Naive thymus-derived CD8-positive, alpha-beta T cell (primary cell): ENCODE results near the gene KDM8. TPM values are rescaled to one million over a fixed set of nuclear protein-coding genes. Genes with fewer than 3 reads are reported as not detected.

Experiments
- ATAC-seq, 2 donors: fragments of 150-1000 bp; cut with Tn5 transposase in 1 of 2; sonication (Bioruptor Pico), chemical (Tn5 transposase) in 1 of 2; 1 replicate in 1 of 2; 2 replicates in 1 of 2; pipeline ENCODE4 v1.10.0; 2021; ENCODE audit warnings: mild to moderate bottlenecking in 2 of 2, moderate library complexity in 2 of 2
- POLR2A ChIA-PET: fragments of 350-600 bp; sonication (Branson Sonifier 250); formaldehyde crosslinking; loops from one replicate; lab custom pipeline; 2021; ENCODE audit warnings: antibody characterized with exemption; lab: Charles Lee
- DNase-seq, 10 donors: peaks; one replicate each; pipeline versions ENCODE4 v3.0.0 to v3.0.0-alpha.2; 2020 to 2022
- H3K27ac Mint-ChIP-seq, 10 donors: one replicate each; pipeline ENCODE4 v1.8.0; 2020 to 2022; ENCODE audit warnings: mild to moderate bottlenecking in 10 of 10, mixed read lengths in 10 of 10, moderate library complexity in 4 of 10, inconsistent platforms in 1 of 10
- H3K27me3 Mint-ChIP-seq, 5 donors: one replicate each; pipeline ENCODE4 v1.8.0; 2021 to 2022; ENCODE audit warnings: mixed read lengths in 5 of 5
- H3K36me3 Mint-ChIP-seq, 3 donors: one replicate each; pipeline ENCODE4 v1.8.0; 2020 to 2022; ENCODE audit warnings: mixed read lengths in 3 of 3, mild to moderate bottlenecking in 2 of 3, inconsistent platforms in 1 of 3
- H3K4me1 Mint-ChIP-seq, 4 donors: one replicate each; pipeline ENCODE4 v1.8.0; 2021 to 2022; ENCODE audit warnings: mixed read lengths in 4 of 4
- H3K4me3 Mint-ChIP-seq, 10 donors: one replicate each; pipeline ENCODE4 v1.8.0; 2020 to 2022; ENCODE audit warnings: mild to moderate bottlenecking in 10 of 10, mixed read lengths in 10 of 10, moderate library complexity in 6 of 10, inconsistent platforms in 1 of 10
- H3K9me3 Mint-ChIP-seq, 9 donors: one replicate each; pipeline ENCODE4 v1.8.0; 2020 to 2022; ENCODE audit warnings: mixed read lengths in 9 of 9, mild to moderate bottlenecking in 3 of 9, inconsistent platforms in 1 of 9, moderate library complexity in 1 of 9
- polyA plus RNA-seq, 3 donors: library from polyadenylated mRNA; unstranded; fragments of 300-500 nt; fragmentation: Illumina TruSeq; gene quantifications; one replicate each; pipeline ENCODE4 v1.2.3, GENCODE V29; 2021
- total RNA-seq, 8 experiments: library from RNA in 2 of 8; stranded (reverse) in 2 of 8; gene quantifications; one replicate each; pipeline ENCODE4 v1.2.3 and lab custom pipeline; 2021 to 2026

Gene KDM8
- total and polyA plus RNA-seq, 5 experiments from 2014 or later, result 3.8 to 35.0 (median 6.2) TPM

DNA sequence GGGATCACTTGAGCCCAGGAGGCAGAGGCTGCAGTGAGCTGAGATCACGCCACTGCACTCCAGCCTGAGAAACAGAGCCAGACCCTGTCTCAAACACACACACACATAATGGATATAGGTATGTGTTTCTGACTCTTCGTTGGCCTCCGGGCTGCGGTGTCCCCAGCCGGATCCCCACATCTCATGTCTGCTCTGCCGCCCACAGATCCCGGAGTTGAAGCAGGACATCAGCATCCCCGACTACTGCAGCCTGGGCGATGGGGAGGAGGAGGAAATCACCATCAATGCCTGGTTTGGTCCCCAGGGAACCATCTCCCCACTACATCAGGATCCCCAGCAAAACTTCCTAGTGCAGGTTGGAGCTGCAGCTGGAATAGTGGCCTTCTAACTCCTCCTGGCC, 15.4 kb downstream of the KDM8 start:
- Mint-ChIP-seq H3K4me3 (no peak overlapping the region), H3K9me3 (no peaks in the 10 kb centered on the region), H3K36me3 (peaks cover 8 to 37% (median 18%) of the 10 kb centered on the region in 3 donors), H3K27me3 (no peaks in the 10 kb centered on the region), H3K27ac (peak overlapping the region in 3 of 10 donors; percentile 31 to 80 (median 40)), H3K4me1 (peaks cover 2 to 5% (median 3%) of the 10 kb centered on the region in 4 donors)
- DNase-seq, result no peak
- ATAC-seq, result no peak
- POLR2A ChIA-PET, result interaction anchor here (1.7 kb wide), 1 partner anchor 15 kb away, joined by 6 read pairs; the partner anchor contains the start of gene KDM8

DNA sequence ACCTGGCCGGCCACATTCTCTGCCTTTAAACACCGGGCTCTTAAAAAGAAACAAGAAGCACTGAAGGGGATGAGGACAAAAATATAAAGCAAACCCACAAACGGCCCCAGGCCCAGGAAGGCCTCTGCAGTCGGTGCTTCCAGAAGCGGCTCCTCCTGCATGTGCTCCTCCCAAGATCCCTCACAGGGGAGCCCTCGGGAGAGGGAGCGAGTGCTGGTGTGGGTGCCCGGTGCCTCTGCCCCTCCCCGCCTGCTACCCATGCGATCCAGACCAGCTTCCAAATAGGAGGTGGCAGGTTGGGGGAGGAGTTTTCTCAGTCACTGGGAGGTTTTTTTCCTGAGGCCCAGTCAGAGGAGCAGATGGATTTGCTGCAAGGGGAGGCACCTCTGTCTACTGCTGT, 15.8 kb downstream of the KDM8 start:
- peaks cover 3 to 5% (median 4%) of the 10 kb centered on the region in 4 donors for H3K4me1 Mint-ChIP-seq
- H3K9me3 Mint-ChIP-seq, result no peaks in the 10 kb centered on the region
- H3K4me3 Mint-ChIP-seq, result no peak overlapping the region
- ATAC-seq (no peak), DNase-seq (no peak)
- POLR2A ChIA-PET, result interaction anchor here (1.7 kb wide), 1 partner anchor 16 kb away, joined by 6 read pairs; the partner anchor contains the start of gene KDM8
- no peaks in the 10 kb centered on the region for H3K27me3 Mint-ChIP-seq
- H3K27ac Mint-ChIP-seq, result peak overlapping the region in 4 of 10 donors; percentile 31 to 80 (median 46)
- H3K36me3 Mint-ChIP-seq, result peaks cover 4 to 37% (median 18%) of the 10 kb centered on the region in 3 donors

DNA sequence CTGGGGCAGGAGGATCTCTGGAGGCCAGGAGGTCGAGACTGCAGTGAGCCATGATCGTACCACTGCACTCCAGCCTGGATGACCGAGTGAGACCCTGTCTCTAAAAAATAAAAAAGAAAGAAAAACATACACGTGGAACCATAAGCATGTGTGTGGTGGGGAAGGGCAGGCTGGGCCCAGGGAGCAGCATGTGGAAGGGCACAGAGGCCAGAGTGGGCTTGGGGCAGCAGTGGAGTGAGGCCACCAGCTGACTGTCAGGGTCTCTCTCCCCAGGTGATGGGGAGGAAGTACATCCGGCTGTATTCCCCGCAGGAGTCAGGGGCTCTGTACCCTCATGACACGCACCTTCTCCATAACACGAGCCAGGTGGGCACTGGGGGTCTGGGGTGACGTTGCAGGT, 16.8 kb downstream of the KDM8 start:
- DNase-seq (no peak), ATAC-seq (no peak)
- Mint-ChIP-seq H3K27ac (peak overlapping the region in 5 of 10 donors; percentile 5 to 57 (median 8)), H3K9me3 (no peaks in the 10 kb centered on the region), H3K27me3 (no peaks in the 10 kb centered on the region), H3K4me1 (peaks cover 3 to 7% (median 5%) of the 10 kb centered on the region in 4 donors), H3K4me3 (no peak overlapping the region), H3K36me3 (peaks cover 0 to 36% (median 11%) of the 10 kb centered on the region in 3 donors)
- POLR2A ChIA-PET, result interaction anchor here (0.5 to 1.7 kb wide), 3 partner anchors 9 to 48 kb away, joined by 4 to 6 read pairs (median 6); no protein-coding TSS in a partner anchor

GRCh38 chr16:27220527-27220926, 17.2 kb downstream of the KDM8 start:
- no peak for DNase-seq
- Mint-ChIP-seq H3K9me3 (no peaks in the 10 kb centered on the region), H3K4me3 (no peak overlapping the region), H3K4me1 (peaks cover 3 to 10% (median 8%) of the 10 kb centered on the region in 4 donors), H3K36me3 (peaks cover 0 to 35% (median 9%) of the 10 kb centered on the region in 3 donors), H3K27me3 (no peaks in the 10 kb centered on the region), H3K27ac (peak overlapping the region in 5 of 10 donors; percentile 3 to 8 (median 5))
- no peak for ATAC-seq
- POLR2A ChIA-PET, result interaction anchor here (0.5 to 1.7 kb wide), 3 partner anchors 10 to 49 kb away, joined by 4 to 6 read pairs (median 6); no protein-coding TSS in a partner anchor

DNA sequence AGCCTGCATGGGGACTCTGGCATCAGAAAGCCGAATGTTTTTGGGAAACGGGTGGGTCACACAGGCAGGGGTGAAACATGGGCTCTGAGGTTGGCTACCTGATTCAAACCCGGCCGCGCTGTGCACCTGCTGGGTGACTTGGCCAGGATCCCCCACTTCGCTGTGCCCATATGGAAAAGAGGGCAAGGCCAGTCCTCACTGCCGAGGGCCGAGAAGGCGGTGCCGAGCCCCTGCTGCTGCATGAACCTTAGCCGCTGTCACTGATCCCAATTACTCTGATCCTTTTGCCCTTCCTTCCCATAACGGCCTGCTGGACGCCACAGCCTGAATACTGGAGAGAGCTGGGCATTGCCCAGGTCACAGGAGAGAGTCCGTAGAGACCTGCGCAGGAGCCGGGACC, 17.7 kb downstream of the KDM8 start:
- ATAC-seq (no peak), DNase-seq (no peak)
- Mint-ChIP-seq H3K9me3 (no peaks in the 10 kb centered on the region), H3K36me3 (peaks cover 0 to 34% (median 7%) of the 10 kb centered on the region in 3 donors), H3K4me3 (no peak overlapping the region), H3K4me1 (peaks cover 6 to 14% (median 13%) of the 10 kb centered on the region in 4 donors), H3K27me3 (no peaks in the 10 kb centered on the region), H3K27ac (peak overlapping the region in 5 of 10 donors; percentile 31 to 43 (median 40))
- POLR2A ChIA-PET, result interaction anchor here (0.7 to 1.7 kb wide), 4 partner anchors 8 to 229 kb away, joined by 3 to 6 read pairs (median 3); no protein-coding TSS in a partner anchor

DNA sequence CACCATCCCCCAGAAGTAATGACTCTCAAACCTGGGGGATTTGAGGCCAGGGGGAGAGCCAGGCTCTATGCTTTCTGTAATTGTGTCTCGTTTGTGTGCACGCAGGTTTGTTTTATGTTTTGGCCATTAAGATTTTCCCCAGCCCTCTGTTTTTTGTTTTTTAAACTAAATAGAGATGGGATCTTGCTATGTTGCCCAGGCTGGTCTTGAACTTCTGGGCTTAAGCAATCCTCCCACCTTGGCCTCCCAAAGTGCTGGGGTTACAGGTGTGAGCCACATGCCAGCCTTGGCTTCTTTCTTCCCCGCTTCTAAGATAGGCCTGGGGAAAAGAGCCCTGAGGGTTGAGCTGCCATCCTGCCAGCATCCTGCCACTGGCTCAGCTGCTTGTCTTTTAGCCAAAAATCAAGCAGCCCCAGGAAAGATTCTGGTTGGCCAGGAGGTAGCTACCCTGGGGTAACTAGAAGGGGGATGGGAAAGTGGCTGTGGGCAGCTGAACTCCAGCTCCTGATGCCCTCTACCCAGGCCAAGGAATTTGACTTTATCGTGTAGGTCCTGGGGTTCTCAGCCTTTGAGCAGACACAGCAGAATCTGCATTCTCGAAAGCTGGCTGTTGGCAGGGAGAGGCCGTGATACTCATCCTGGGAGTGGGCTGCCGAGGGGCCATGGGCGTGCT, 18.4 kb downstream of the KDM8 start:
- H3K27me3 Mint-ChIP-seq, result no peaks in the 10 kb centered on the region
- DNase-seq, result no peak
- no peak overlapping the region for H3K4me3 Mint-ChIP-seq
- H3K9me3 Mint-ChIP-seq, result no peaks in the 10 kb centered on the region
- ATAC-seq, result no peak
- H3K4me1 Mint-ChIP-seq, result peaks cover 9 to 21% (median 19%) of the 10 kb centered on the region in 4 donors
- POLR2A ChIA-PET, result interaction anchor here (0.7 to 1.9 kb wide), 8 partner anchors 9 to 228 kb away, joined by 3 to 8 read pairs (median 3); no protein-coding TSS in a partner anchor
- peaks cover 0 to 36% (median 8%) of the 10 kb centered on the region in 3 donors for H3K36me3 Mint-ChIP-seq
- H3K27ac Mint-ChIP-seq, result peak overlapping the region in 6 of 10 donors; percentile 31 to 85 (median 71)

GRCh38 chr16:27222249-27223225, 19.2 kb downstream of the KDM8 start:
- peak overlapping the region in 9 of 10 donors; percentile 31 to 85 (median 73) for H3K27ac Mint-ChIP-seq
- H3K27me3 Mint-ChIP-seq, result no peaks in the 10 kb centered on the region
- peaks cover 9 to 27% (median 26%) of the 10 kb centered on the region in 4 donors for H3K4me1 Mint-ChIP-seq
- no peaks in the 10 kb centered on the region for H3K9me3 Mint-ChIP-seq
- POLR2A ChIA-PET, result interaction anchor here (0.6 to 1.9 kb wide), 8 partner anchors 8 to 152 kb away, joined by 3 to 8 read pairs (median 4); partner anchors contain the start of gene KDM8
- H3K4me3 Mint-ChIP-seq, result no peak overlapping the region
- DNase-seq (no peak), ATAC-seq (no peak)
- peaks cover 0 to 33% (median 8%) of the 10 kb centered on the region in 3 donors for H3K36me3 Mint-ChIP-seq

DNA sequence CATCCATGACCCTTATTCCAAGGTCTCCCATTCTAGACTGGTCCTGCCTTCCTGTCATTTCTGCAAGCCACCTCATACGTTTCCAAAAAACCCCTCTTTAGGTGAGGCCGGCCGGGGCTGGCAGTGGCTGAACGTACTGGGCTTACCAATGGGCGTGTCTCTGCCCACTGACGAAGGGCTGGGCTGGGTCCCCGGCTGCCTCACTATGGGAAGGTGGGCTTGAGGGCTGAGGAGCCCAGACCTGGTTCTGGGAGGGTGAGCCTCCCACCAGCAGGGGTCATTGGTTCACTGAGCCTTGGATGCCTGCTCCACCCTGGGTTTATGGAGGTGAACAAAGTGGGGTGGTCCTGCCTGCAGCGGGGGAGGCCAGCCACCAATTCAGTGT, 19.9 kb downstream of the KDM8 start:
- Mint-ChIP-seq H3K27me3 (no peaks in the 10 kb centered on the region), H3K4me3 (no peak overlapping the region), H3K36me3 (peaks cover 0 to 33% (median 8%) of the 10 kb centered on the region in 3 donors), H3K27ac (peak overlapping the region in 6 of 10 donors; percentile 20 to 83 (median 57)), H3K9me3 (no peaks in the 10 kb centered on the region), H3K4me1 (peaks cover 9 to 31% (median 28%) of the 10 kb centered on the region in 4 donors)
- peak in 1 of 2 donors; percentile 43 for ATAC-seq
- no peak for DNase-seq
- POLR2A ChIA-PET, result interaction anchor here (0.6 to 2.1 kb wide), 6 partner anchors 8 to 144 kb away, joined by 3 to 8 read pairs (median 5); partner anchors contain the start of gene KDM8

DNA sequence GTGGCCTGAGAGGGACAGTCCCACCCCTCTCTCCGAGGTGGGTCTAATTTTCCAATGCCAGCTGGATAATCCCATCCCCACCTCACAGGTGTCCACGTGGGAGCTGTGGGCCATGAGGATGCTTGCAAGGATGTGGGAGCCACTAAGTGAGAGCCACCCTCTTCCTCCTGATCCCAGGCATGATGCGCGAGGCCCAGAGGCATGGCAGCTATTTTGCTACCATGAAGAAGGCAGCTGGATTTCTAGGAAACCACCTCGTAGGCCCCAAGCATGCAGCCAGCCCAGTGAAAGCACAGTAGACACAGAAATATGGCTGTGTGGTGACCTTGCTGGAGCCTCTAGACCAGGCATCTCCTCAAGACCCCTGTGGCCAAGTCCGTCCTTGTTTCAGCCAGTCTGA, 20.4 kb downstream of the KDM8 start:
- POLR2A ChIA-PET, result interaction anchor here (0.6 to 3.3 kb wide), 8 partner anchors 11 to 154 kb away, joined by 3 to 11 read pairs (median 4); partner anchors contain the start of gene KDM8
- H3K9me3 Mint-ChIP-seq, result no peaks in the 10 kb centered on the region
- peaks cover 9 to 32% (median 28%) of the 10 kb centered on the region in 4 donors for H3K4me1 Mint-ChIP-seq
- peaks cover 0 to 33% (median 6%) of the 10 kb centered on the region in 3 donors for H3K36me3 Mint-ChIP-seq
- H3K27ac Mint-ChIP-seq, result peak overlapping the region in 9 of 10 donors; percentile 13 to 91 (median 58)
- no peaks in the 10 kb centered on the region for H3K27me3 Mint-ChIP-seq
- ATAC-seq (no peak), DNase-seq (no peak)
- no peak overlapping the region for H3K4me3 Mint-ChIP-seq

DNA sequence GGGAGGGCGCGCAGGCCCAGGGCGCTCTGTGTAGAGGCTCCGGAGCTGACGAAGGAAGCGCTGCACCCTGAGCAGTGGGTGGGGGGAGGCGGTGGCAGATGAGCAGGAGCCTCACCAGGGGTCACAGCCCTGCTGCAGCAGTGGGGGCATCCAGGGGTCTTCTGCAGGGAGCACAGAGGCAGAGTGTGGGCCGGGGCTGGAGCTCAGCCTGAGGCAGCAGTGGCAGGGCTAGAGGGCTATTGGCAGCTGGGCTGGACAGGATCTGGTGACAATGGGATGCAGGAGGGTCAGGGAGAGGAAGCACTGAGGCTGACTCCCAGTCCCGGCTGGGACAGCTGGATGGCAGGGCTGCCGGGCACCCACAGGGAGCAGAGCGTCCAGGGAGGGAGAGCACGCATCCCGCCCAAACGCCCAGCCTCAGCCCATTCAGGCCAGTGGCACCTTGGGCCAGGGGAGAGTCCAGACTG, 21.0 kb downstream of the KDM8 start:
- Mint-ChIP-seq H3K36me3 (peaks cover 0 to 29% (median 2%) of the 10 kb centered on the region in 3 donors), H3K4me1 (peaks cover 14 to 38% (median 34%) of the 10 kb centered on the region in 4 donors), H3K9me3 (no peaks in the 10 kb centered on the region), H3K4me3 (no peak overlapping the region), H3K27ac (peak overlapping the region in 8 of 10 donors; percentile 15 to 91 (median 64)), H3K27me3 (no peaks in the 10 kb centered on the region)
- DNase-seq, result no peak
- ATAC-seq, result no peak
- POLR2A ChIA-PET, result interaction anchor here (0.6 to 4.6 kb wide), 9 partner anchors 11 to 153 kb away, joined by 3 to 27 read pairs (median 4); partner anchors contain the start of gene KDM8

DNA sequence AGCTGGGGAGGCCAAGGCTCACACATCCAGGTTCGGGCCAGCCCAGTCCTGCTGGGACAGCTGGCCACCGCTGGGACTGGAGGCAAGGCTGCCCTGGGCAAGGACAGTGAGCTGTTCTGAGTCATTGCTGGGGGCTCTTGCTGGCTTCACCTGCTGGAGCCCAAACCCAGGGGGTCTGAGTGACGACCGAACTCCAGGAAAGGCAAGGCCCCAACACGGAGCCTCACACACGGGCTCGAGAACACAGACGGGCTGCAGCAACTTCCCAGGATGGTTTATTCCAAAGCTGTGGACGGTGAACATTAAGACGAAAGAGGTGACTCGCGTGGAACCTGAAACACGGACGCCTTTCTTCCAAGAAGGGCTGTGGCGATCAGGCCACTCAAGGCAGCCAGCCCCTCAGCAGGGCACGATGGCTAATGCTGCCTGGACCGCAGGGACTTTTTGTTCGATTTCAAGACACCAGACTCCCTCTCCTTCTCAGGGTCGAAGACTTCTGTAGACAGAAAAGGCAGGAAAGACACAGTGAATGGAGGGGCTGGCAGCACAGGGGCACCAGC, 21.5 kb downstream of the KDM8 start:
- POLR2A ChIA-PET, result interaction anchor here (0.6 to 4.6 kb wide), 12 partner anchors 10 to 153 kb away, joined by 3 to 27 read pairs (median 4); partner anchors contain the start of gene KDM8
- Mint-ChIP-seq H3K27me3 (no peaks in the 10 kb centered on the region), H3K4me1 (peaks cover 16 to 43% (median 39%) of the 10 kb centered on the region in 4 donors), H3K36me3 (peaks cover 0 to 25% (median 2%) of the 10 kb centered on the region in 3 donors), H3K4me3 (no peak overlapping the region), H3K9me3 (no peaks in the 10 kb centered on the region), H3K27ac (peak overlapping the region in 9 of 10 donors; percentile 34 to 86 (median 76))
- DNase-seq (peak in 1 of 10 donors; percentile 3), ATAC-seq (no peak)
